ENCODE results near the gene FITM1.
"Not testable (repeated sequence)": the region's sequence is repeated elsewhere in the genome, so short reads cannot be mapped to it uniquely, and the experiment has no call there.

DNA sequence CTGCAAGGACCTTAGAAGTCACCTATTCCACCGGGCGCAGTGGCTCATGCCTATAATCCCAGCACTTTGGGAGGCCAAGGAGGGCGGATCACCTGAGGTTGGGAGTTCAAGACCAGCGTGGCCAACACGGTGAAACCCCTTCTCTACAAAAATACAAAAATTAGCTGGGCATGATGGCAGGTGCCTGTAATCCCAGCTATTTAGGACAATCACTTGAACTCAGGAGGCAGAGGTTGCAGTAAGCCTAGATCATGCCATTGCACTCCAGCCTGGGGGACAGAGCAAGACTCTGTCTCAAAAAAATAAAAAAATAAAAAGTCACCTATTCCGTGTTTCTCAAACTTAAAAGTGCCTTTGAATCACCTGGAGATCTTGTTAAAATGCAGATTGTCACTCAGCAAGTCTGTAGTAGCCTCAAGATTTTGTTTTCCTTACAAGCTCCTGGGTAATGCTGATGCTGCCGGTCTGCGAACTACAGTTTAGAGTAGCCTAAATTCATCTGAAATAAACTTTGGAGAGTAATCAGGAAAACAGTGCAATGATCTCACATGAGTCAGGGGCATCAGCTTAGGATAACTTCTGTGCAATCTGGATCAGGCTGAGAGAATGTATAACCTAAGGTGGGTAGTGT is 24.7 kb upstream of the FITM1 start:
- not testable (repeated sequence) for TF ChIP-seq POLR2AphosphoS5 (IDR thresholded peaks at IDR 0.05; ENCODE audit: borderline replicate concordance, low read depth, low read length); EZH2 (IDR thresholded peaks at IDR 0.05); FOXP2 (optimal IDR thresholded peaks at IDR 0.05; ENCODE audit: control extremely low read depth, extremely low read length, insufficient read depth)

All from SK-N-MC (cell line).